ENCODE data around the gene BRSK2.

- TF ChIP-seq, protein P1, sequence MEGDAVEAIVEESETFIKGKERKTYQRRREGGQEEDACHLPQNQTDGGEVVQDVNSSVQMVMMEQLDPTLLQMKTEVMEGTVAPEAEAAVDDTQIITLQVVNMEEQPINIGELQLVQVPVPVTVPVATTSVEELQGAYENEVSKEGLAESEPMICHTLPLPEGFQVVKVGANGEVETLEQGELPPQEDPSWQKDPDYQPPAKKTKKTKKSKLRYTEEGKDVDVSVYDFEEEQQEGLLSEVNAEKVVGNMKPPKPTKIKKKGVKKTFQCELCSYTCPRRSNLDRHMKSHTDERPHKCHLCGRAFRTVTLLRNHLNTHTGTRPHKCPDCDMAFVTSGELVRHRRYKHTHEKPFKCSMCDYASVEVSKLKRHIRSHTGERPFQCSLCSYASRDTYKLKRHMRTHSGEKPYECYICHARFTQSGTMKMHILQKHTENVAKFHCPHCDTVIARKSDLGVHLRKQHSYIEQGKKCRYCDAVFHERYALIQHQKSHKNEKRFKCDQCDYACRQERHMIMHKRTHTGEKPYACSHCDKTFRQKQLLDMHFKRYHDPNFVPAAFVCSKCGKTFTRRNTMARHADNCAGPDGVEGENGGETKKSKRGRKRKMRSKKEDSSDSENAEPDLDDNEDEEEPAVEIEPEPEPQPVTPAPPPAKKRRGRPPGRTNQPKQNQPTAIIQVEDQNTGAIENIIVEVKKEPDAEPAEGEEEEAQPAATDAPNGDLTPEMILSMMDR (IDR thresholded peaks at IDR 0.05): no peak
- TF ChIP-seq EP300 (IDR thresholded peaks at IDR 0.05): no peak
Measured at GRCh38 chr11:1343391-1344055, 46.2 kb upstream of the BRSK2 start.
